AG04449 (cell line): ENCODE results near the gene DUSP21.

Source experiments
- CTCF ChIA-PET: fragments of 350-600 bp; formaldehyde crosslinking; extraction: SDS; loops from one replicate; lab custom pipeline; 2021; ENCODE audit warnings: antibody characterized with exemption; lab: Yijun Ruan, JAX
- POLR2A ChIA-PET: fragments of 400-600, 350-600 bp; formaldehyde crosslinking; extraction: SDS; loops from one replicate; lab custom pipeline; 2020; ENCODE audit warnings: antibody characterized with exemption, inconsistent platforms; lab: Yijun Ruan, JAX
- DNase-seq: peaks from one replicate; pipeline ENCODE4 v3.0.0-alpha.2; 2010; ENCODE audit warnings: low read depth, low spot score
- H3K4me3 ChIP-seq: 2 replicates; pipeline ENCODE4 v1.5.1; 2011; ENCODE audit warnings: low read depth, mild to moderate bottlenecking, control low read depth, low read length
- TF ChIP-seq, protein P1 (sequence below): IDR thresholded peaks from one replicate; pipeline ENCODE4 v1.5.1; 2011; ENCODE audit warnings: mild to moderate bottlenecking, moderate library complexity, low read length, control low read depth, inconsistent platforms; ENCODE audit not compliant: insufficient read depth; ENCODE audit errors: missing control alignments

DUSP21 gene

DNA sequence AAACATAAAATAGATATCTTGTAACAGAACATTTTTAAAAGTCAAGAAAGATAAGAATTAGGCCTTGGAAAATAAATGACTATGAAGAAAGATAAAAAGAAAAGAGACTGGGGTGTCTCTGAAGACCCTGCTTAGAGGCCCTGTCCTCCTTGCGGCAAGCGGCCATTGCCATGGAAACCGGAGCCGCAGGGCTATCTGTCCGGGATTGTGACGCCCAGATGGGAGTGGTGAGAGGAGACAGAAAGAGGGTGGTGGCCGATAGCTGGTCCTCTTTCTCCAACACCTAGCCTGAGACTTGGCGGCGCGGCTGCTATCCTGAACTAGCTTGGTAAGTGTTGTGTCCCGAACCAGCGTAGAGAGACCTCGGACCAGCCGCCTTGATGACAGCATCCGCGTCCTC, at the start of gene DUSP21:
Gene DUSP21, plus strand, starts transcription at position 269 of the 400 bp plus-strand sequence. Its CDS starts 112 bp downstream, at position 381.
- DNase-seq: no peak
- ChIA-PET CTCF (no interaction called here), POLR2A (no interaction called here)
- no peak within 1 kb of the TSS for H3K4me3 ChIP-seq
- TF ChIP-seq, protein P1, sequence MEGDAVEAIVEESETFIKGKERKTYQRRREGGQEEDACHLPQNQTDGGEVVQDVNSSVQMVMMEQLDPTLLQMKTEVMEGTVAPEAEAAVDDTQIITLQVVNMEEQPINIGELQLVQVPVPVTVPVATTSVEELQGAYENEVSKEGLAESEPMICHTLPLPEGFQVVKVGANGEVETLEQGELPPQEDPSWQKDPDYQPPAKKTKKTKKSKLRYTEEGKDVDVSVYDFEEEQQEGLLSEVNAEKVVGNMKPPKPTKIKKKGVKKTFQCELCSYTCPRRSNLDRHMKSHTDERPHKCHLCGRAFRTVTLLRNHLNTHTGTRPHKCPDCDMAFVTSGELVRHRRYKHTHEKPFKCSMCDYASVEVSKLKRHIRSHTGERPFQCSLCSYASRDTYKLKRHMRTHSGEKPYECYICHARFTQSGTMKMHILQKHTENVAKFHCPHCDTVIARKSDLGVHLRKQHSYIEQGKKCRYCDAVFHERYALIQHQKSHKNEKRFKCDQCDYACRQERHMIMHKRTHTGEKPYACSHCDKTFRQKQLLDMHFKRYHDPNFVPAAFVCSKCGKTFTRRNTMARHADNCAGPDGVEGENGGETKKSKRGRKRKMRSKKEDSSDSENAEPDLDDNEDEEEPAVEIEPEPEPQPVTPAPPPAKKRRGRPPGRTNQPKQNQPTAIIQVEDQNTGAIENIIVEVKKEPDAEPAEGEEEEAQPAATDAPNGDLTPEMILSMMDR: no peak

DNA sequence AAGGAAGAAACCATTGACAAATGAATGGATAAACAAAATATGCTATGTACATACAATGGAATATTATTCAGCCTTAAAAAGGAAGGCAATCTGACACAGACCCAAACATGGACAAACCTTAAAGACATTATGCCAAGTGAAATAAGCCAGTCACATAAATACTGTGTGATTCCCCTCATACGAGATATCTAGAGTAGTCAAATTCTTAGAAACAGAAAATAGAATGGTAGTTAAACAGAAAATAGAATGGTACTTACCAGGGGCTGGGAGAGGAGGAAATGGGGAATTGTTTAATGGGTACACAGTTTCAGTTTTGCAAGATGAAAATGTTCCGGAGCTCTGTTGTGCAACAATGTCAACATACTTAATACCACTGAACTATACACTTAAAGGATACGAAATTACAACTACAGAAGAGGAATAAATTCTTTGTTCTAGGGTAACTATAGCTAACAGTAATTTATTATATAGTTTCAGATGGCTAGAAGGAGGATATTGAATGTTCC, 47.8 kb upstream of the DUSP21 start:
- H3K4me3 ChIP-seq: no peak overlapping the region
- DNase-seq: no peak
- CTCF ChIA-PET: no interaction called here
- POLR2A ChIA-PET: no interaction called here
- TF ChIP-seq, protein P1: no peak

DNA sequence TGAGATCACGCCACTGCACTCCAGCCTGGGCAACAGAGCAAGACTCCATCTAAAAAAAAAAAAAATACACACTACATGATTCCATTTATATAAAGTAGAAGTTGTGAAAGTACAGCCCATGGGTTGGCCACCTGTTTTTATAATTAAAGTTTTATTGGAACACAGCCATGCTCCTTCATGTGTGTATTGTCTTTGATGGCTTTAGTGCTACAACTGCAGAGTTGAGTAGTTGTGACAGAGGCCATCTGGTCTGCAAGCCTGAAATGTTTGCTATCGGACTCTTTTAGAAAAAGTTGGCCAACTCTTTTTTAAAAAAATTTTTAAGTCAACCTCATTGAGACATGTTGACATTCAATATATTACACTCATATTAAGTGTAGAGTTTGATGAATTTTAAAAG, 41.2 kb upstream of the DUSP21 start:
- POLR2A ChIA-PET: no interaction called here
- no peak overlapping the region for H3K4me3 ChIP-seq
- DNase-seq: no peak
- TF ChIP-seq, protein P1: no peak
- CTCF ChIA-PET: no interaction called here

DNA sequence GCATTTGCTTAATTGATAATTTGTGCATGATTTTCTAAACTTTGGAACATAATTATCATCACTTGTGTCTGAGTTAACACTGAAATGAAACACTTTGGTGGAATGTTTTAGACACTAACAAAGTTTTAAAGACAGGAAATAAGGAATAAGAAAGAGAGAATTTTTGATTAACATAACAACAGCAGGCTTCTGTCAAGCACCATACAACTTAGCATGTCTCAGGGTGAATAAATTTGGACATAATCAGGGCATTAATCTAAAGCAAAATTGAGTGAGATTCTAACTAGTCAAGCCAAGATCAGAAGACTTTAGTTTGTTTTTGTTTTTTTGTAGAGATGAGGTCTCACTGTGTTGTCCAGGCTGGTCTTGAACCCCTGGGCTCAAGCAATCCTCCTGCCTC, 28.1 kb upstream of the DUSP21 start:
- no peak for DNase-seq
- ChIA-PET CTCF (no interaction called here), POLR2A (no interaction called here)
- no peak overlapping the region for H3K4me3 ChIP-seq
- TF ChIP-seq, protein P1: no peak

DNA sequence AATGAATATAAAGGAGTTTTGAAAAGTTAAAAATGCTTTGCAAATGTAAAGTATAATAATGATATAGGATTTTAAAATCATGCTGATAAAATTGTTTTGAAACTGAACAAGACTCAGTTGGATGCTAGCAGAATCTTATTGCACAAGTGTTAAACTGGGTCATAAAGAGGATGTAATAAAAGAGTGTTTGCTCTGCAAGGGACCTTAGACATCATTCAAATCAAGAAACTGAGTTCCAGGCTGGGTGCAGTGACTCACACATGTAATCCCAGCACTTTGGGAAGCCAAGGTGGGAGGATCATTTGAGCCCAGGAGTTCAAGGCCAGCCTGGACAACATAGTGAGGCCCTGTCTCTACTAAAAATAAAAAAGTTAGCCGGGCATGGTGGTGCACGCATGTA, 27.5 kb upstream of the DUSP21 start:
- no peak for DNase-seq
- no peak overlapping the region for H3K4me3 ChIP-seq
- CTCF ChIA-PET: no interaction called here
- TF ChIP-seq, protein P1: no peak
- POLR2A ChIA-PET: no interaction called here

DNA sequence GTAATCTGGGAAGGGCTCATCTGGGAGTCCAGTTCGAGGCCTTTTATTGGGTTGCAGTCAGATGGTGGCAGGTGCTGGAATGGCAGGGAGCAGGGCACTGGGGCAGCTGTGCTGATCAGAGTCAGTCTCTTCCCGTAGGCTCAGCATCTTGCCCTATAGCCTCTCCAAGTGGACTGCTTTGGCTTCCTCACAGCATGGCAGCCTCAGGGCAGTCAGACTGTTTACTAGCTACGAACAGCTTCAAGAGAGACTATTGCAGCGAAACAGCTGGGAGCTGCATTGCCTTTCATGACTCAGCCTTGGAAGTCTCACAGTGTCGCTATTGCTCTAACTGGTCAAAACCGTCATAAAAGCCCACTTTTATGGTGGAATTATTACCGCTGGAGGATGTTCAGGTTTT, 26.8 kb upstream of the DUSP21 start:
- CTCF ChIA-PET: no interaction called here
- H3K4me3 ChIP-seq: no peak overlapping the region
- no peak for DNase-seq
- TF ChIP-seq, protein P1: no peak
- POLR2A ChIA-PET: no interaction called here
